DND-41 (cell line): ENCODE measurements around the gene DNAH2.

Experiments
- CTCF ChIP-seq: IDR thresholded peaks from 2 replicates; pipeline ENCODE4 v1.5.1; 2012; ENCODE audit warnings: borderline replicate concordance, low read length, moderate library complexity, mild to moderate bottlenecking; ENCODE audit not compliant: poor library complexity, severe bottlenecking; ENCODE audit errors: extremely low read depth
- EZH2 ChIP-seq: IDR thresholded peaks from 3 replicates; pipeline ENCODE4 v1.6.1; 2012; ENCODE audit warnings: borderline replicate concordance, low read depth, mild to moderate bottlenecking, moderate library complexity, low read length, inconsistent platforms; ENCODE audit not compliant: severe bottlenecking

GRCh38 chr17:7833795-7834541 lies 116.4 kb downstream of the DNAH2 start, which contains the start of gene KDM6B:
- TF ChIP-seq CTCF, result no peak
- no peak for TF ChIP-seq EZH2
